DND-41 (cell line): ENCODE measurements around the gene FBN3.

Experiments
- CTCF ChIP-seq: IDR thresholded peaks from 2 replicates; pipeline ENCODE4 v1.5.1; 2012; ENCODE audit warnings: borderline replicate concordance, low read length, moderate library complexity, mild to moderate bottlenecking; ENCODE audit not compliant: poor library complexity, severe bottlenecking; ENCODE audit errors: extremely low read depth
- EZH2 ChIP-seq: IDR thresholded peaks from 3 replicates; pipeline ENCODE4 v1.6.1; 2012; ENCODE audit warnings: borderline replicate concordance, low read depth, mild to moderate bottlenecking, moderate library complexity, low read length, inconsistent platforms; ENCODE audit not compliant: severe bottlenecking

- TF ChIP-seq CTCF (no peak), EZH2 (no peak)
Measured at GRCh38 chr19:8141726-8142512, 7.5 kb downstream of the FBN3 start.
